Loucy (cell line): ENCODE results near the gene FOXK1.

Source experiments
- H2AFZ ChIP-seq: fragments of 200-600 bp; sonication (generic); 2 replicates; pipeline ENCODE4 v1.6.0; 2016; ENCODE audit warnings: antibody characterized with exemption, mild to moderate bottlenecking, low read length, moderate library complexity
- H3F3A ChIP-seq: fragments of 200-600 bp; 2 replicates; pipeline ENCODE4 v1.6.0; 2016; ENCODE audit warnings: antibody characterized with exemption, low read depth, mild to moderate bottlenecking
- H3K27me3 ChIP-seq: fragments of 200-600 bp; sonication (generic); 2 replicates; pipeline ENCODE4 v1.6.1; 2014; ENCODE audit warnings: low read length, mild to moderate bottlenecking; ENCODE audit not compliant: insufficient read depth, poor library complexity, severe bottlenecking
- H3K36me3 ChIP-seq: fragments of 200-600 bp; sonication (generic); 2 replicates; pipeline ENCODE4 v1.6.1; 2016; ENCODE audit warnings: low read length; ENCODE audit not compliant: insufficient read depth
- H3K4me1 ChIP-seq: fragments of 200-600 bp; sonication (generic); 2 replicates; pipeline ENCODE4 v1.5.1; 2014; ENCODE audit warnings: low read length, mild to moderate bottlenecking; ENCODE audit not compliant: insufficient read depth, poor library complexity, severe bottlenecking
- H3K4me2 ChIP-seq: fragments of 200-600 bp; sonication (generic); 2 replicates; pipeline ENCODE4 v1.6.0; 2014; ENCODE audit warnings: antibody characterized with exemption, low read length, low read depth, mild to moderate bottlenecking; ENCODE audit not compliant: poor library complexity, severe bottlenecking
- H3K4me3 ChIP-seq: fragments of 200-600 bp; sonication (generic); 2 replicates; pipeline ENCODE4 v1.5.1; 2014; ENCODE audit warnings: low read length, mild to moderate bottlenecking, mixed read lengths; ENCODE audit not compliant: poor library complexity, severe bottlenecking
- H3K79me2 ChIP-seq: fragments of 200-600 bp; sonication (generic); 2 replicates; pipeline ENCODE4 v1.6.1; 2014; ENCODE audit warnings: low read length; ENCODE audit not compliant: insufficient read depth
- H3K9ac ChIP-seq: fragments of 200-600 bp; sonication (generic); 2 replicates; pipeline ENCODE4 v1.6.0; 2014; ENCODE audit warnings: mild to moderate bottlenecking, low read depth, low read length, moderate library complexity; ENCODE audit not compliant: poor library complexity, severe bottlenecking
- H3K9me2 ChIP-seq: fragments of 200-600 bp; sonication (generic); replicated peaks from 2 replicates; pipeline ENCODE4 v1.6.1; 2016; ENCODE audit warnings: low read depth, low read length, mixed read lengths
- H3K9me3 ChIP-seq: fragments of 200-600 bp; sonication (generic); 2 replicates; pipeline ENCODE4 v1.6.1; 2014; ENCODE audit warnings: mild to moderate bottlenecking, antibody characterized with exemption, low read length, low read depth; ENCODE audit not compliant: insufficient read depth
- H4K20me1 ChIP-seq: fragments of 200-600 bp; sonication (generic); 2 replicates; pipeline ENCODE4 v1.6.0; 2014; ENCODE audit warnings: antibody characterized with exemption, low read length, mild to moderate bottlenecking; ENCODE audit not compliant: insufficient read depth, poor library complexity, severe bottlenecking
- EZH2phosphoT487 ChIP-seq: fragments of 200-600 bp; IDR thresholded peaks from 2 replicates; pipeline ENCODE4 v1.6.1; 2018; ENCODE audit warnings: antibody characterized with exemption, mild to moderate bottlenecking, moderate library complexity, borderline replicate concordance
- TF ChIP-seq, protein P1 (sequence below): fragments of 200-600 bp; sonication (generic); conservative IDR thresholded peaks from 2 replicates; pipeline ENCODE4 v1.5.1; 2014; ENCODE audit warnings: mild to moderate bottlenecking, antibody characterized with exemption, low read length

Gene FOXK1

DNA sequence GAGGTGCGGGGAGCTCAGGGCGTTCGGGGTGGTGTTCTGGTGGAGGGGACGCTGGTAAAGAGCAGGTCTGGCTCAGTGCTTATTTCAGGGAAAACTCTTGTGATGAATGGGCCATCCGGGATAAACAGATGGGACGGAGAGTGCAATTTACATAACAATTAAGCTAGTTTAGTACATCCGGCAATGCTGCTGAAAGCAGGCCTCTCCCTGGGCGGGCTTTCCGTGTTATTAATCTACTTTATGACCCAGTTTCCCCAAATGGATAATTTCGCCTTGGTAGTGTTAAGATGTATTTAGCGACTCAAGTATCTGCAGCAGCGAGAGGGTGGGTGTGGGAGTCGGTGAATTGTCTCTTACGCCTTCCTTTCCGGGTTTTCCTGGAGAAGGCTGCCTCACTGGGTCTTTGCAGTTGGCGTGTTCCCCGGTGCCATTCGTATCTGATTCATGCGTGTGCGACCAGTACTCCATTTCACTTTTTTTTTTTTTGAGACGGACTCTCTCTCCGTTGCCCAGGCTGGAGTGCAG is 25.2 kb downstream of the FOXK1 start:
- Histone ChIP-seq H3K9me3 (no peaks in the 10 kb centered on the region), H4K20me1 (peaks cover 16% of the 10 kb centered on the region), H2AFZ (no peak overlapping the region), H3K79me2 (peaks cover 71% of the 10 kb centered on the region), H3K4me3 (no peak overlapping the region), H3K27me3 (no peaks in the 10 kb centered on the region), H3K9me2 (no peaks in the 10 kb centered on the region), H3K36me3 (peaks cover 3% of the 10 kb centered on the region; the same call in 1 of the 2 replicates), H3K4me2 (no peak overlapping the region), H3K4me1 (no peaks in the 10 kb centered on the region), H3K9ac (no peak overlapping the region), H3F3A (no peaks in the 10 kb centered on the region)
- no peak for TF ChIP-seq EZH2phosphoT487
- TF ChIP-seq, protein P1, sequence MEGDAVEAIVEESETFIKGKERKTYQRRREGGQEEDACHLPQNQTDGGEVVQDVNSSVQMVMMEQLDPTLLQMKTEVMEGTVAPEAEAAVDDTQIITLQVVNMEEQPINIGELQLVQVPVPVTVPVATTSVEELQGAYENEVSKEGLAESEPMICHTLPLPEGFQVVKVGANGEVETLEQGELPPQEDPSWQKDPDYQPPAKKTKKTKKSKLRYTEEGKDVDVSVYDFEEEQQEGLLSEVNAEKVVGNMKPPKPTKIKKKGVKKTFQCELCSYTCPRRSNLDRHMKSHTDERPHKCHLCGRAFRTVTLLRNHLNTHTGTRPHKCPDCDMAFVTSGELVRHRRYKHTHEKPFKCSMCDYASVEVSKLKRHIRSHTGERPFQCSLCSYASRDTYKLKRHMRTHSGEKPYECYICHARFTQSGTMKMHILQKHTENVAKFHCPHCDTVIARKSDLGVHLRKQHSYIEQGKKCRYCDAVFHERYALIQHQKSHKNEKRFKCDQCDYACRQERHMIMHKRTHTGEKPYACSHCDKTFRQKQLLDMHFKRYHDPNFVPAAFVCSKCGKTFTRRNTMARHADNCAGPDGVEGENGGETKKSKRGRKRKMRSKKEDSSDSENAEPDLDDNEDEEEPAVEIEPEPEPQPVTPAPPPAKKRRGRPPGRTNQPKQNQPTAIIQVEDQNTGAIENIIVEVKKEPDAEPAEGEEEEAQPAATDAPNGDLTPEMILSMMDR = no peak

DNA sequence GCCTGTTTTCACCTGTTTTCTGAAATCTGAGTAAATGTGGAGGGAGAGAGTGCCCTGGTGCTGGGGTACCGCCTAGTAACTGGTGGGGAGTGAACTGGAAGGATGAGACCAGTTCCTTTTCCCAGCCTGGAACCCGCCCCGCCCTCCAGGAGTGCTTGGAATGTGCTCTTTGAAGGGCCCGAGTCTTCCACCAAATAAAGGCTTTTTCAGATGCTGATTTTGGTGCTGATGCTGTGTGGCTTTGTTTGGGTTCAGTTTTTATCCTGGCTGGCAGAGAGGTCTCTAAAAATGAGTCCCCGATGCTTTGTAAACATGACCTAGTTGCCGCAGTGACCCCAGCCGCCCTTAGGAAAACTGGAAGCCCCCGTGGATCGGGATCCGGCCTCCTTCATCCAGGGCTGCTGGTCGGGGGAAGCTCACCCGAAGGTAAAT is 25.9 kb downstream of the FOXK1 start:
- Histone ChIP-seq H4K20me1 (peaks cover 17% of the 10 kb centered on the region), H3K36me3 (peaks cover 4% of the 10 kb centered on the region; the same call in 1 of the 2 replicates), H3K4me1 (no peaks in the 10 kb centered on the region), H3K9me3 (no peaks in the 10 kb centered on the region), H3K4me3 (no peak overlapping the region), H3K27me3 (no peaks in the 10 kb centered on the region), H3K4me2 (no peak overlapping the region), H3K9ac (no peak overlapping the region), H3F3A (no peaks in the 10 kb centered on the region), H3K9me2 (no peaks in the 10 kb centered on the region), H2AFZ (no peak overlapping the region), H3K79me2 (peaks cover 71% of the 10 kb centered on the region; the same call in 1 of the 2 replicates)
- no peak for TF ChIP-seq EZH2phosphoT487
- TF ChIP-seq, protein P1 = no peak

DNA sequence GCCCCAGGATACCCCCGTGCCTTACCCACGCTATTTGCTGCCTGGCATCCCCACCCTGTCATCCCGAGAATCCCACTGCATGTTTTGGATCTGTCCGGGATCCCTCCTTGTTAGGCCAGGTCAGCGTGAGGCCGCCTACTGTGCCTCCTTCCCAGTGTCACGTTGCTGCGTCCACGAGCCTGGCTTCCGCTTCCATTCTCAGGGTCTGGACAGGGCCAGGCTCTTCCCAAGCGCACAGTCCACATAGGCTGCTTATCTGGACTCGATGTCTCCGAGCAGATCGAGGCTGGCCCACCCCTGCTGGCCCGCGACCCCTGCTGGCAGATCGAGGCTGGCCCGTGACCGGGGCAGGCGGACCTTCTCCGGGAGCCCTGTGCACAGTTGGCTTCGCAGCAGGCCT is 27.1 kb downstream of the FOXK1 start:
- Histone ChIP-seq H3F3A (no peaks in the 10 kb centered on the region), H3K4me2 (no peak overlapping the region), H4K20me1 (peaks cover 16% of the 10 kb centered on the region), H3K9me3 (no peaks in the 10 kb centered on the region), H3K4me1 (no peaks in the 10 kb centered on the region), H3K27me3 (no peaks in the 10 kb centered on the region), H3K79me2 (peaks cover 71% of the 10 kb centered on the region; the same call in 1 of the 2 replicates), H3K9me2 (no peaks in the 10 kb centered on the region), H3K4me3 (no peak overlapping the region), H3K9ac (no peak overlapping the region), H2AFZ (no peak overlapping the region), H3K36me3 (peaks cover 5% of the 10 kb centered on the region; the same call in 1 of the 2 replicates)
- TF ChIP-seq, protein P1 = no peak
- no peak for TF ChIP-seq EZH2phosphoT487
